Posterior cingulate gyrus (tissue), 11 donors: Measurements from ENCODE around the gene NGLY1.

ENCODE experiments used
- DNase-seq, 10 donors: peaks; one replicate each; pipeline versions ENCODE4 v3.0.0 to v3.0.0-alpha.2; 2020 to 2021; ENCODE audit warnings: mixed read lengths in 3 of 10
- intact Hi-C: fragments of 100-400 bp; cut with DNase I; formaldehyde crosslinking; loops from one replicate; pipeline ENCODE4 v1.15.1; 2023

The NGLY1 gene

DNA sequence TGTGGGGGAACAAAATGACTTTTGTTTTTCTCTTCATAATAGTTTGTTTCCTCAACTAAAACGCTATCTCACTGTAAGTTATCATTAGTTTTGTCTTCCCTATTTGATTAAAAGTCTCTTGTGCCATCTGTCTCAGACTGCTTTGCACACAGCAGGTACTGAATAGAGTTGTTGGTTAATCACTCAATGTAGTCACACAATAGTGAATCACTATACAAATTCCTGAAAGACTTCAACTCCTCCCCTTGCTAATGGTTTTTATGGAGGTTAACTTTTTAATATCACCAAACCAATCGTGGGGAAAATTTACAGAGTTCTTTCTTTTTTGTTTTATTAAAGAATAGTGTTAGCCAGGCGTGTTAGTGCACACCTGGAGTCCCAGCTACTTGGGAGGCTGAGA is 2.6 kb upstream of the NGLY1 start:
- intact Hi-C loops, result no loop called here
- no peak for DNase-seq

DNA sequence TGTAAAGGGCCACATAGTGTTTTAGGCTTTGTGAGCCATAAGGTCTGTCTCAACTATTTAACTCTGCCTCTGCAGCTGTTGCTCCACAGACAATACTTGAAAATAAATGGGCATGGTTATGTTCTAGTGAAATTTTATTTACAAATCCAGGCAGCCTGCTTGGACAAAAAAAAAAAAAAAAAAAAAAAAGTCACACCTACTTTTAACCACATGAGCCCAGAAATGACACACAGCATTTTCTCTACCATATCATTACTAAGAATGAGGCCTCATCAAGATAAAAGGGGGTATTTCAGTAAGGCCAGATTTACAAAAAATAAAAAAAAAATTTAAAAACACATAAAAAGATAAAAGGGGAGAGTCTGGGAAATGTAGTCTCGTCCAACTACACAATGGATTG is 1.7 kb upstream of the NGLY1 start:
- no peak for DNase-seq
- intact Hi-C loops, result loop anchor here (5.0 kb wide), 1 partner anchor 123 kb away; the partner anchor contains the start of gene TOP2B

DNA sequence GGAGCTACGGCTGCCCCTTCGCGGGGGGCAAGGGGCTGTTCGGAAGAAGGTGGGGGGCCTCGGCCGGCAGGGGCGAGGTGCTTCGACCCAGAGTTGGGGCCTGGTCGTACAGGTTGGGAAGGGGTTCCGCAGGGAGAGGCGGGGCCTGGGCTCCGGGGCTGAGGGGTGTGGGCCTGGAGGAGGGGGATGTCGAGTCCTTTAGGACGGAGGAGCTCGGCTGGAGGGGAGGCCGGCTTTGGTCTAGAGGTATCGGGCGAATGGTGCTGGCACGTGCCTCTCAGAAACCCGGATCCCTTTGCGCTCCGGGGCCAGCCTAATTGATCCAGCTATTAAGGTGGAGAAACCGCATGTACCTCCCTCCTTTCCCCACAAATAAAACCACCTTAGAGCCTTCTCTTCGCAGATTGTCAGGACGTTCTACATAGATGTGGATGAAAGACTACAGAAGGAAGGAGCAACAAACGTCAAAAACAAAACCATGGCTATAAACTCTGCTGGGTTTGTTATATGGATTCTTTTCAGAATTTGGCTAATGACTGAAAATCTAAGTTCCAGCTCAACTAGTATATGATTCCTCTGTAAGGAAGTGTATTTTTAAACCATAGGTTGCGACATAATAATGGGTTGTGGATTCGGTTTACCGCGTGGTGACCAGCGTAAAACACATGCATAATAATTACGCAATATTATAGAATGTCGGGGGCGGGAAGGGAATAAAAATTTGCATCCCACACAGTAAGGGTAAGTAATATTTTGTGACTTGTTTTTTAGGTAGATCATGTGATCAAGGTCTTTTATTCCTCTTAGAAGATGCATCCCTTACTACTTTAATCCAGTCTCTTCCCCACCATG is 644 bp upstream of the NGLY1 start:
- peak in 9 of 10 donors; percentile 25 to 95 (median 38) for DNase-seq
- intact Hi-C loops, result loop anchor here (5.0 kb wide), 1 partner anchor 122 kb away; the partner anchor contains the start of gene TOP2B

DNA sequence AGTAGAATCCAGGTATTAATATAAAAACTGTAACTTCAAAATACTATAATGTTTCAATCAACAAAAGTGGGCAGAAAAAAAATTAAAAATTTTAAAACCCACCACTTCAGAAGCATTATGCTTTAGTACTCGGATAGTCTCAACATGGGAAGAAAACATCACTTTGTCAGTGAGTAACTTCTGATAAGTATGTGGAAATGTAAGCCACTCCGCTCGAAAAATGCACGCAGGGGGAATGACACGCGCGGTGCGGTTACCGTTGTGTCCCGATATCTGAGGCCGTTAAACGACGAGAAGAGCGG is 656 bp downstream of the NGLY1 start:
- intact Hi-C loops, result loop anchor here (5.0 kb wide), 1 partner anchor 120 kb away; the partner anchor contains the start of gene TOP2B
- DNase-seq, result no peak

DNA sequence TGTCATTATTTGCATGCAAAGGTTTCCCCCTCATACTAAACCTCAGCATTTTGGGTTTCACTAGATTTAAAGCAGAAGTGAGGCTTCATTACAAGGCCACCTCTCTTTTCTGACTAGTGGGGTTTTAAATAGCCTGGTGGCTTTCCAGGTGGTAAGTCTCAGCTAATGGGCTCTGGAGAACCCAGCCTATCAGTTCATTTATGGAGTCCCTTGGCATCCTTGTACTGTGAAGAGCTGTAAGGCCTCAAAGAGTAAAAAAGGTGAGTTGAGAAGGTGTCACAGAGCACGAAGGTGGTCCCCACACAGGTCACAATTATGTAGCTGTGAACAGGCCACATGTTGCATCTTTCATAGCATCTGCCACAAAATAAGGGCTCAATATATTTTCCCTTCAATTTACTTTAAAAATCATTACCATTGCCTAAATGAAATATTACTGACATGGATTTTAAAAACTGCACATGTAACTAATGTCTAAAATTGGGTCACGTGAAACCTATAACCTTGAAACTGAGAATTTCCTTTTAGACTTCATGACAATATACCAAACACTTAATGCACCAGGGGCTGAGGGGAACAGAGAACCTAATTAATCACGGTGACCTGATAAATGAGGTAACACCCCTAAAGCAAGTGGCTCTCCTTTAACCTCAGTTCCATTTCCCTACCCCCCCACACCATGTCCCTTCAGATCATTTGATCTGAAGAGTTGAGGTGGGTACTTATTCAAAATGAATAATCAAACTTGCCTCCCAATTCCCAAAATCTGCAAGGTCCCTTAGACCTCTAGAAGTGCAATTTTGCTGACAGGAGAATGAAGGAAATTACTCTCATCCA is 1.3 kb downstream of the NGLY1 start:
- intact Hi-C loops, result loop anchor here (5.0 kb wide), 1 partner anchor 120 kb away; the partner anchor contains the start of gene TOP2B
- DNase-seq, result no peak

DNA sequence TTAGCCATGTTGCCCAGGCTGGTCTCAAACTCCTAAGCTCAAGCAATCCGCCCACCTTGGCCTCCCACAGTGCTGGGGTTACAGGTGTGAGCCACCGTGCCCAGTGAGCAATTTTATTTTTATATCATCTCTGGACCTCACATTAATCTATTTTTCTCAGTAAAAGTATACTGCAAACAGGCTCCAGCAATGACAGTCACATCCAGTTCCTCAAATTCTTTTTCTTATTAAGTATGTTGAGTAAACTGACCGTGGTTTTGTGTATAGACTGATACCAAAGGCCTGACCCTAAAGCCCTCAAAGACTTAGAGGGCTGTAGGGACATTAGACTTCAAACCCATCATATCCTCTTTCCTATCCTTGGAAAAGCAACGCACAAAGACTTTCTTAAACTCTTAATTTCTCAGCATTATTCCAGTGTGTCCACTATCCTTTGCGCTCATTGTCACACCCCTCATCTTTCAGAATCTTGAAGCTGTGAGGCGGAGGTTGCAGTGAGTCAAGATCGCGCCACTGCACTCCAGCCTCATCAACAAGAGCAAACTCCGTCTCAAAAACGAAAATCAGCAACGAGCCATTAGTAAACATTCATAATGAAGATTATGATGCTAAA is 2.0 kb downstream of the NGLY1 start:
- intact Hi-C loops, result loop anchor here (5.0 kb wide), 1 partner anchor 119 kb away; the partner anchor contains the start of gene TOP2B
- DNase-seq, result no peak

DNA sequence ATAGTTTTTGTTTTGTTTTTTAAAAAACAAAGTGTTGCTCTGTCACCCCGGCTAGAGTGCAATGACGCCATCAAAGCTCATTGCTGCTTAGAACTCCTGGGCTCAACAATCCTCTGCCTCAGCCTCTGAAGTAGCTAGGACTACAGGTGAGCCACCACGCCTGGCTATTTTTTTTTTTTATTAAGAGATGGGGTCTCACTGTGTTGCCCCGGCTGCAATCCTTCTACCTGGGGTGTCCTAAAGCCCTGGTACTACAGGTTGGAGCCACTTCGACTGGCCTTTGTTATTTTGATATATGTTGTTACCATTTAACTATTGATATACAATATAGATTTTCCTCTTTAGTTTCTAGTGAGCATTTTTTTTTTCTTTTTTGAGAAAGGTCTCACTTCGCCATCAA is 2.6 kb downstream of the NGLY1 start:
- no peak for DNase-seq
- intact Hi-C loops, result loop anchor here (5.0 kb wide), 1 partner anchor 118 kb away; the partner anchor contains the start of gene TOP2B

DNA sequence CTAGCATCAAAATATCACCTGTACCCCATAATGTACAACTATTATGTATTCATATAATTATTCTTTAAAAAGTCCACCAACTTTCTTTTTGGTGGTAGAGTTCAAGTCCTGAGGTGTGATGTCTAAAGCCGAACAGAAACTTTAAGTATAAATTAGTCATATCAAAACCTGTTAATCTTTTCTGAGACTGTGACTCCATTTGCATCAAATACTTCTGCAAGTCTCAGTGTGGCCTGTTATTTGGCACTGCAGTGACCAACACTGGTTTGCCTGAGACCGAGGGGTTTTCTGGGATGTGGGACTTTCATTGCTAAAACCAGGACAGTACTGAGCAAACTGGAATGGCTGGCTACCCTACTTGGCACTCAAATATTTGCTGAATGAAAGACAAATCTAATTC is 7.3 kb downstream of the NGLY1 start:
- no peak for DNase-seq
- intact Hi-C loops, result no loop called here

DNA sequence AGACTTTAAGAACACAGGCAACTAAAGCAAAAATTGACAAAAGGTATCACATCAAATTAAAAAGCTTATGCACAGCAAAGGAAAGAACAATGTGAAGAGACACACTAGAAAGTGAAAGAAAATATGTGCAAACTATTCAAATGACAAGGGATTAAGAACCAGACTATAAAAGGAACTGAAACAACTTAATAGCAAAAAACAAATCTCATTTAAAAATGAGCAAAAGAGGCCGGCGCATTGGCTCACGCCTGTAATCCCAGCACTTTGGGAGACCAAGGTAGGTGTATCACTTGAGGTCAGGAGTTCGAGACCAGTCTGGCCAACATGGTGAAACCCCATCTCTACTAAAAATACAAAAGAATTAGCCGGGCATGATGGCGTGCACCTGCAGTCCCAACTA is 14.4 kb downstream of the NGLY1 start:
- intact Hi-C loops, result no loop called here
- no peak for DNase-seq

DNA sequence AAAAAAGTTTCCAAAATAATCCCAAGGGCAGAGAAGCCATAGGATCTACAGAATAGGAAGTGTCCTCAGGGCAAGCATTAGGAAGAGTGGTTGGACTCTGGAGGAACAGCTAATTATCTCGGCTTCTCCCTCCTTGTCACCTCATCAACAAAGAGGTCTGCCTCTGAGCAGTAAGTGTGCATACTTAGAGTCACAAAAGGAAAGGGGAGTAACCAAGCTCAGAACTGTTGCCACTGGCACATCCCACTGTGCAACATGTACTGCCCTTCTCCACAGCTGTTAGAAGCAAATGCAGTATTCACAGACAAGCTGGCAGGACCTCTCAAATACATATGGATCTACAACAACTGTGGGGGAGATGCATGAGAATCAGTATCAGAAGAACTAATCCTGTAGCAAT is 31.5 kb downstream of the NGLY1 start:
- DNase-seq, result no peak
- intact Hi-C loops, result no loop called here

DNA sequence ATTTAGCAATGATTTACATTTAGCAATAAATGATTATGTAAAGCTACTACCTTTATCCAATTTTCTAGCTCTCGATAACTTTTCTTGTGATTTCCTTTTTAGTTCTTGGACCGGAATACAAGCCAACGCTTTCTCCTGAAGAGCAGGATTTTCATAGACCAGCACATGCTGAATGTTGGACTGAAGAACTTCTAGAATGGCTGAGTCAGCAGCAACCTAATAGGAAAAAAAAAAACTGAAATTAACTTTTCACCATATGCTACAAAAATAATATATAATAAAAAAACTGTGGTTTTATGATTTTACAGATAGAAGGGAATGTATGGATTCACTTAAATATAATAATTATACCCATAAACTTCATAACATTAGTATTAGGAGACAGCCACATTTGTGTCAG is 32.2 kb downstream of the NGLY1 start:
- intact Hi-C loops, result no loop called here
- DNase-seq, result no peak

DNA sequence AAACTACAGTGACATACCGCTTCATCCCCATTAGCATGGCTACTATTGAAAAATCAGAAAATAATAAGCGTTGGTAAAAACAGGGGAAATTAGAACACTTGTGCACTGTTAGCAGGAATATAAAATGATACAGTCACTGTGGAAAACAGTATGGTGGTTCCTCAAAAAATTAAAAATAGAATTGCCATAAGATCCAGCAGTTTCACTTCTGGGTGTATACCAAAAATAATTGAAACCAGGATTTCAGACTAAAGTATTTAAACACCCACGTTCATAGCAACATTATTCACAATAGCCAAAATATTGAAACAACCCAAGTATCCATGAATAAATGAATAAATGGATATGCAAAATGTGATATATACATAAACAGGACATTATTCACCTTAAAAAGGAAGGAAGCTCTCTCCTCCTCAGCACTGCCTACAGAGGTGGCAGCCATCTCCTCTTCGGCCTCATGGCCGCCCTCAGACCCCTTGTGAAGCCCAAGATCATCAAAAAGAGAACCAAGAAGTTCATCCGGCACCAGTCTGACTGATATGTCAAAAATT is 34.1 kb downstream of the NGLY1 start:
- intact Hi-C loops, result no loop called here

DNA sequence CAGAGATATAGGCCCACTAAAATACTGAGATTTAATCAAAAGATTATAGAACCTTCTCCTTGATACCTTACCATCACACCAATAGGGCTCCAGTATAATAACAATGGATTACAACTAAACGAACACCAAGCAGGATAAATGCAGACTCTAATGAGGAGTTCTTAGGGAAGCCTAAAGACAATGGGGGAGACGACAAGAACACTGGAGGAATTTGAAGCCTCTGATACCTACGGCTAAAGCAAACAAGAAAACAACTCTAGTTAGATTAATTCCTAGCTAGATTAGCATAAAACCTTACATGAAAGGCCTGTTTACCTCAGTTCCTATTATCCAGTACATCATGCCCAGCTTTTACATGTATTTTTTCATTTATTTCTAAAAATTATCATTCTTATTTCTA is 35.1 kb downstream of the NGLY1 start:
- no peak for DNase-seq
- intact Hi-C loops, result no loop called here

More for the DNA sequence above, 34.1 kb downstream of the NGLY1 start:
- DNase-seq, result no peak

DNA sequence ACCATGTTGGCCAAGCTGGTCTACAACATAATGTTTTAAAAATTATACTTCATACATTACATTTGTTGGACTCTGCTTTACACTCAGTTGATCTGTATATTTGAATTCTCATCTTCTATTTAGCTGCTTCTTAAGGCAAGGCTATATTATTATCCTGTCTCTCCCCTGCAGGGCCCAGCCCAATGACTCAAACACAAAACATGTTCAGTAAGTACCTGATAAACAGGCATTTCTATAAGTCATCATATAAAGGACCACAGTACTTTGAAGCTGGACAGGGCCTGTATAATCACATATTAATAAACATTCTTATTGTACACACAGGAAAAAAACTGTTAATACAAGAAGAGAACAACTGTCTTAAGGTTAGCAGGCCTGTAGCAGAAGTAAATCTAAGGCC is 36.2 kb downstream of the NGLY1 start:
- no peak for DNase-seq
- intact Hi-C loops, result no loop called here

DNA sequence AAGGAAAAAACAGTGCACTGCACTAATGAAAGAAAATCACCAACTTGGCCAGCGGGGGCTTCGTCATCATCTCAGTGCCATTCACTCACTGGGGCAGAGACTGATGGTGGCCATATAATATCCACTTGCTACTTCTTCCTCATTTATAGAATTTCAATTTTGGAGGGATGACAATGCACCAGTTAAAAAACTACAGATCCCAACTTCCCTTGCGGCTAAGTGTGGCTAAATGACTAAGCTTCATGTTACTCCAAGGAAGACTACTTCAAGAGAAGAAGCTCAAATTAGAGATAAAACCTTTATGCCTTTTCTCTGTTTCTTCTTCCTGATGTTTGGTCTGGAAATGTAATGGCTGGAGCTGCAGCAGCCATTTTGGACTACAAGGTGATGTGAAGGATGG is 38.8 kb downstream of the NGLY1 start:
- intact Hi-C loops, result no loop called here
- DNase-seq, result no peak

DNA sequence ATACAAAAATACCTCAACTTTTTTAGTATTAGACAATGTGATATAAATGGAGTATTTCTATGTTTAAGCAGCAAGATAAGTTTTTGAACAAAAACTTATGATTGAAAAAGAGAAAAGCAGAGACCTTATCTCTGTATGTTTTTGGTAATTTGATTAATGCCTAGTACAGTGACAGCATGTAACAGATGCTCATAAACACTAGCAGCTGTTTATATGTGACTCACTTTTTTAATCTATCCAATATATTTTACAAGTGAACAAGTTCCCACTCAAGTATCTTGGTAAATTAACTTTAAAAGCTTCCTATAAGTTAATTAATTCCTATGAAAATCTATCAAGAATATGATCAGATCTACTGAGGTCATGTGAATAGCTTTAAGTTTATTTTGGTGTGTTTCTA is 55.1 kb downstream of the NGLY1 start:
- intact Hi-C loops, result no loop called here
- DNase-seq, result no peak

DNA sequence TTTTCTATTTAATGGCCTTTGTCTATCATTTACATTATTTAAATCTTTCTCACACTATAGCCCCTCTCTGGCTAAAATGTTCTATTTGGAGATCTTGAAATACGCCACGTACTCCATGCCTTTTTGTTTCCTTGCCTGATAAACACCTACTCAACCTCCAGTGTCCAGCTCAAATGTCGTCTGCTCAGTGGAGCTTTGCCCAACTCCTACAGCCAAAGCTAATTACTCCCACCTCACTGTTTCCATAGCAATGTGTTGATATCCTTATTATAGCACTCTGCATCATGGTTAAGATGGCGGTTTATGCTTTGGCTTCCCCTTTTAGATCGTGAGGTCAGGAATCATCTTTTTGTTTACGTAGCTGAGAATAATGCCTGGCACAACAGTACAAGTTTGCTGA is 55.9 kb downstream of the NGLY1 start:
- intact Hi-C loops, result no loop called here

DNA sequence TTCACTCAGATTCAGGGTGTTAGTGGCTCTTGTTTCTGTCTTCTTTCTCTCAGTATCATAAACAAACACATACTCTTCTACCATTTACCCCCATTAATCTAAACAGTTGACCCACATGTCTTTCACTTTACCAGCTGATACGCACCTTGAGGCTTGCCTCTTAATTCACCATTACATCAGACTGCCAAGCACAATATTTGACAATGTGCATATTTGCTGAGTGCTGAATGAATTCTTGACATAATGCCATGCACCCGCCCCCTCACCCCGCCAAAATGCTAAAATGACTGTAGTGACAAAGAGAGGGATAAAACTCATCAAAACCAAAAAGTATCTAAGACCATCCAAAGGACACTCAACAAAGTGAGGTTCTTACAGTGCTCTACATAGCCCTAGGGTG is 57.4 kb downstream of the NGLY1 start:
- intact Hi-C loops, result no loop called here
- no peak for DNase-seq

More for the DNA sequence above, 55.9 kb downstream of the NGLY1 start:
- DNase-seq, result peak in 1 of 10 donors; percentile 52

DNA sequence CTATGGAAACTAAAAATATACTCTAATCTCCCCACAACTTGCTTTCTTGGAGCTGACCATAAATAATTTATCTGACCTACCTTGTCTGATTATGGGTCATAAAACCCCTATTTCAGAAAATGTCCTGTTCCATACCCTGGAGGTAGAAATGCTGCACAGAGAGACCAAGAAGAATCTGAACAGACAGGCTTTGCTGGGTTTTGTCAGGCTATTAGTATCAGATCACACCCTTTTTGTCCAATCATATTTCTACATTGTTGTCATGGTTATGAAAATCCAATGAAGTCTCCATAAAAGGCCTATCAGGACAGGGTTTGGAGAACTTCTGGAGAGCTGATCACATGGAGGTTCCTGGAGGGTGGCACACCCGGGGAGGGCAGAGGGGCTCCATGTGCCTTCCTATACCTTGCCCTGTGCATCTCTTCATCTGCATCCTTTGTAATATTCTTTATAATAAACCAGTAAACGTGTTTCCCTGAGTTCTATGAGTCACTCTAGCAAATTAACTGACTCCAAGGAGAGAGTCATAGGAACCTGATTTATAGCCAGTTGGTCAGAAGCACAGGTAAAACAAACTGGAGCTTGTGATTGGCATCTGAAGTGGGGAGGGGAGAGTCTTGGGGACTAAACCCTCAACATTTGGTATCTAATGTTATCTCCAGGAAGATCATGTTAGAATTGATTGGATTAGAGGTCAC is 58.1 kb downstream of the NGLY1 start:
- intact Hi-C loops, result no loop called here
- no peak for DNase-seq

DNA sequence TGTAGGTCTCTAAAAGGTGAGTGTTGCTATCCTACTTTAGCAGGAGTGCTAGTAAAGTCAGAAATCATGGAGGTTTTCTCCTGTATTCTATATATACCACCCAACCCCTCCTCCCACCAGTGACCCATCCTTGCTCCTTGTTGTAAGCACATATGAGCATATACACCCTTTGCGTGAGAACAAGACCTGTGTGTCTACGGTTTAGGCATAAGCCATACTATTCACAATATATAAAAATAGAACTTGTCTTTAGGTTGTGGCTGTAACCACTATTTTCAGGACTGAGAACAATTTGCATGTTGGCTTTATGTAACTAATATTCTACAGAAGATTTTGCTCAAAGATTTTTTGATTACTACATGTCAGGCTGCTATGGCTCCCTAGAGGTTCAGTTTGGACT is 59.4 kb downstream of the NGLY1 start:
- DNase-seq, result no peak
- intact Hi-C loops, result no loop called here
